PC-3 (cell line): ENCODE results near the gene NFKB1. TPM values are rescaled to one million over a fixed set of nuclear protein-coding genes. Genes with fewer than 3 reads are reported as not detected.

ENCODE experiments used
- ATAC-seq: fragments of 200-7000 bp; cut with Tn5 transposase; 2 replicates; pipeline ENCODE4 v1.9.1; 2020; ENCODE audit warnings: mild to moderate bottlenecking, moderate library complexity
- BruUV-seq: library from RNA; stranded (reverse); fragments of 400-500 nt; replicated peaks from 2 replicates; lab custom pipeline; 2021; lab: Mats Ljungman, UMichigan
- CTCF ChIA-PET: fragments of 300-600 bp; sonication (Branson Sonifier 250); formaldehyde crosslinking; loops from one replicate; lab custom pipeline; 2022; ENCODE audit warnings: antibody characterized with exemption; lab: Charles Lee
- POLR2A ChIA-PET: fragments of 300-600 bp; sonication (Branson Sonifier 250); formaldehyde crosslinking; loops from one replicate; lab custom pipeline; 2022; ENCODE audit warnings: antibody characterized with exemption; ENCODE audit not compliant: unreplicated experiment; lab: Charles Lee
- DNase-seq: peaks from one replicate; pipeline ENCODE4 v3.0.0-alpha.2; 2015
- H2AFZ ChIP-seq: fragments of 300-600 bp; sonication (generic); 2 replicates; pipeline ENCODE4 v1.6.0; 2016; ENCODE audit warnings: antibody characterized with exemption, low read length
- H3F3A ChIP-seq: fragments of 300-600 bp; sonication (generic); one replicate; pipeline ENCODE4 v1.6.0; 2017; ENCODE audit warnings: antibody characterized with exemption, low read length, control low read depth, mild to moderate bottlenecking; ENCODE audit not compliant: unreplicated experiment
- H3K27ac ChIP-seq: fragments of 300-600 bp; sonication (generic); 2 replicates; pipeline ENCODE4 v1.5.1; 2016; ENCODE audit warnings: mild to moderate bottlenecking, low read length
- H3K27me3 ChIP-seq: fragments of 300-600 bp; sonication (generic); 2 replicates; pipeline ENCODE4 v1.6.1; 2016; ENCODE audit warnings: low read length, mixed read lengths
- H3K36me3 ChIP-seq: fragments of 300-600 bp; sonication (generic); 2 replicates; pipeline ENCODE4 v1.6.1; 2016; ENCODE audit warnings: low read depth, mixed run types, low read length, mixed read lengths
- H3K4me1 ChIP-seq: fragments of 300-600 bp; sonication (generic); 2 replicates; pipeline ENCODE4 v1.5.1; 2016; ENCODE audit warnings: low read length; ENCODE audit not compliant: insufficient read depth
- H3K4me2 ChIP-seq: fragments of 300-600 bp; sonication (generic); 2 replicates; pipeline ENCODE4 v1.6.0; 2016; ENCODE audit warnings: low read length
- H3K4me3 ChIP-seq: fragments of 300-600 bp; sonication (generic); 2 replicates; pipeline ENCODE4 v1.5.1; 2016; ENCODE audit warnings: mild to moderate bottlenecking, low read length, mixed read lengths
- H3K79me2 ChIP-seq: fragments of 300-600 bp; sonication (generic); 2 replicates; pipeline ENCODE4 v1.6.1; 2017; ENCODE audit warnings: low read length, mixed read lengths
- H3K9ac ChIP-seq: fragments of 300-600 bp; sonication (generic); 2 replicates; pipeline ENCODE4 v1.6.0; 2016; ENCODE audit warnings: mild to moderate bottlenecking, low read length
- H3K9me2 ChIP-seq: fragments of 300-600 bp; sonication (generic); replicated peaks from 2 replicates; pipeline ENCODE4 v1.6.1; 2016; ENCODE audit warnings: mixed run types, low read length, mixed read lengths
- H3K9me3 ChIP-seq: fragments of 300-600 bp; sonication (generic); 2 replicates; pipeline ENCODE4 v1.6.1; 2016; ENCODE audit warnings: low read length, mixed read lengths
- H4K20me1 ChIP-seq: fragments of 300-600 bp; sonication (generic); 2 replicates; pipeline ENCODE4 v1.6.1; 2016; ENCODE audit warnings: low read length, mixed read lengths
- CTCF ChIP-seq: fragments of 300-600 bp; sonication (generic); conservative IDR thresholded peaks from 2 replicates; pipeline ENCODE4 v1.5.1; 2017; ENCODE audit warnings: antibody characterized with exemption, low read depth, mild to moderate bottlenecking, low read length
- EZH2 ChIP-seq: fragments of 300-600 bp; sonication (generic); IDR thresholded peaks from one replicate; pipeline ENCODE4 v1.6.1; 2017; ENCODE audit warnings: antibody characterized with exemption, mild to moderate bottlenecking, low read length; ENCODE audit not compliant: unreplicated experiment
- EZH2phosphoT487 ChIP-seq: fragments of 300-600 bp; sonication (generic); IDR thresholded peaks from 2 replicates; pipeline ENCODE4 v1.6.1; 2018; ENCODE audit warnings: mild to moderate bottlenecking, antibody characterized with exemption, low read length, borderline replicate concordance
- intact Hi-C: fragments of 100-400 bp; cut with micrococcal nuclease; formaldehyde crosslinking; loops from 2 replicates; pipeline ENCODE4 v1.9.0; 2023
- total RNA-seq: library from RNA; depleted of rRNA; stranded (reverse); fragments of >200 nt; gene quantifications from 2 replicates; pipeline ENCODE4 v1.2.3, GENCODE V29; 2014

NFKB1 gene
- total RNA-seq, 1 experiment from 2014 or later = 22.2 TPM

DNA sequence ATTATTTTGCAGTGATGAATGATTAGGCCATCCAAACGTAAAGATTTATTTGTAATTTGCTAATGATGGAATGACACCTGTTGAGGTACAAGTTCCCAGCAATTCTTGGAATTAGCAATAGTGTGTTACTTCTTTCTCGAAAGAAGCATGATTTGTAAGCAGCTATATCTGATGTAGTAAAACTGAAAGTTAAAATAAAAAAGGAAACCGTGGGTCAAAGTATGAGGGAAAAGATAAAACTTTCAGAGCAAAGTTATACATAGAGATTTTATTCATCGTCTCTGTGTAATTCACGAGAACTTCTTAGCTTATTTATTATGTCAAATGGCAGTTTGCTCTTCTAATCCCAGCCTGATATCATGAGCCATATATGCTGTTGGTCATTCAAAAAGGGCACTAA is 59.0 kb downstream of the NFKB1 start:
- Histone ChIP-seq H3K9ac (no peak overlapping the region), H3K4me3 (no peak overlapping the region), H3K27ac (no peak overlapping the region), H3K4me1 (no peaks in the 10 kb centered on the region), H3K27me3 (no peaks in the 10 kb centered on the region), H2AFZ (no peak overlapping the region), H3K36me3 (no peaks in the 10 kb centered on the region), H3K79me2 (no peaks in the 10 kb centered on the region), H4K20me1 (no peaks in the 10 kb centered on the region), H3K4me2 (no peak overlapping the region), H3K9me3 (no peaks in the 10 kb centered on the region), H3K9me2 (no peaks in the 10 kb centered on the region), H3F3A (no peaks in the 10 kb centered on the region)
- intact Hi-C loops = no loop called here
- DNase-seq (no peak), ATAC-seq (no peak)
- TF ChIP-seq CTCF = no peak
- no peak for TF ChIP-seq EZH2
- TF ChIP-seq EZH2phosphoT487 = no peak
- CTCF ChIA-PET = no interaction called here
- POLR2A ChIA-PET = no interaction called here
- BruUV-seq = no TSS peak

DNA sequence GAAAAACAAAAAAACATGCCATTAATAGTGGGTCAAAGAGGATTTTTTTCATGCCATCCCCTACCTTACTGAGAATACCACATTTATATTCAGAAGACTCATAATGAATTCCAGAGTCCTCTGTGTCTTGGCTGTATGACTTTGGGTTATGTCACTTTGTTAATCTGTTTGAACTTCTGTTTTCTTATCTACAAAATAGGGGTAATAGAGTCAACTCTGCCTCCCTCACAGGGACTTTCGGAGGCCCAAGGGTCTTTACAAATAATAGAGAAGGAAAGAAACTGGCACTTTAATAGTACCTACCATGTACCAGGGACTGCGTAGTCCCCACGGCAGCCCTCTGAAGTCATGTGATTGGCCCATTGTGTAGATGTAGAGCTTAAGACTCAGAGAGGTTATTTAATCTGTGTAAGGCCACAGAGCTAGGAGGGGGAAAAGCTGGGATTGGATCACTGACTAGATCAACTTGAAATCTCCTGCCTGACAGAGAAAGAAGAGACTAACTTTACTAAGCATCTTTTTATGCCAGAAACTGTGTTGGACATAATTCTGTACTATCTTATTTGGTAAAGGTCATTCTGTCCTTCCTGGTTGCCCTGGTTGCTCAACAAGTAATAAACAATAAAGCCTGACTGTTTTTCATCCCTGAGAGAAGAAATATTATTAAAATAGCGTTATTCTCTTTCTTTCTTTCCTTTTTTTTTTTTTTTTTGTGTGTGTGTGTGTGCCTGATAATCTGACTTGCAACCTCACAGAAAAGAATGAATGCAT is 59.6 kb downstream of the NFKB1 start:
- Histone ChIP-seq H3K9me2 (no peaks in the 10 kb centered on the region), H3K27me3 (no peaks in the 10 kb centered on the region), H3K4me2 (no peak overlapping the region), H2AFZ (no peak overlapping the region), H3K36me3 (no peaks in the 10 kb centered on the region), H3K9ac (no peak overlapping the region), H3K27ac (no peak overlapping the region), H3K79me2 (no peaks in the 10 kb centered on the region), H3F3A (no peaks in the 10 kb centered on the region), H3K9me3 (no peaks in the 10 kb centered on the region), H4K20me1 (no peaks in the 10 kb centered on the region), H3K4me3 (no peak overlapping the region), H3K4me1 (no peaks in the 10 kb centered on the region)
- no peak for ATAC-seq
- no TSS peak for BruUV-seq
- no peak for TF ChIP-seq EZH2phosphoT487
- intact Hi-C loops = no loop called here
- no peak for DNase-seq
- POLR2A ChIA-PET = no interaction called here
- CTCF ChIA-PET = no interaction called here

GRCh38 chr4:102563000-102563399 is 61.8 kb downstream of the NFKB1 start:
- DNase-seq = no peak
- POLR2A ChIA-PET = no interaction called here

More at GRCh38 chr4:102563000-102563399, 61.8 kb downstream of the NFKB1 start:
- H3K79me2 ChIP-seq = no peaks in the 10 kb centered on the region
- no TSS peak for BruUV-seq
- TF ChIP-seq CTCF (no peak), EZH2 (no peak), EZH2phosphoT487 (no peak)
- H3K4me3 ChIP-seq = no peak overlapping the region
- no peak overlapping the region for H3K27ac ChIP-seq
- no peaks in the 10 kb centered on the region for H4K20me1 ChIP-seq
- no peaks in the 10 kb centered on the region for H3K9me3 ChIP-seq
- H3K9ac ChIP-seq = no peak overlapping the region
- no peaks in the 10 kb centered on the region for H3K9me2 ChIP-seq
- CTCF ChIA-PET = no interaction called here
- ATAC-seq = no peak
- intact Hi-C loops = no loop called here
- no peaks in the 10 kb centered on the region for H3K27me3 ChIP-seq
- no peak overlapping the region for H3K4me2 ChIP-seq
- H3F3A ChIP-seq = no peaks in the 10 kb centered on the region
- H2AFZ ChIP-seq = no peak overlapping the region
- H3K36me3 ChIP-seq = 0 out of 2 replicates have a peak, but pooled peaks cover 2% of the 10 kb centered on the region
- H3K4me1 ChIP-seq = no peaks in the 10 kb centered on the region
